Activated B cell treated with CpG ODN at 0.5 μM for 24 hours (primary cell): ENCODE measurements around the gene NTN3. TPM values are rescaled to one million over a fixed set of nuclear protein-coding genes. Genes with fewer than 3 reads are reported as not detected.

Experiments
- ATAC-seq: fragments of 200-7000 bp; cut with Tn5 transposase; one replicate; pipeline ENCODE4 v1.10.0; 2021; ENCODE audit warnings: low read depth, mild to moderate bottlenecking, moderate library complexity
- CTCF ChIA-PET: fragments of 350-600 bp; sonication (Branson Sonifier 250); formaldehyde crosslinking; loops from one replicate; lab custom pipeline; 2021; ENCODE audit warnings: antibody characterized with exemption; lab: Charles Lee
- POLR2A ChIA-PET: fragments of 350-600 bp; sonication (Branson Sonifier 250); formaldehyde crosslinking; loops from one replicate; lab custom pipeline; 2021; ENCODE audit warnings: antibody characterized with exemption; lab: Charles Lee
- DNase-seq: peaks from one replicate; pipeline ENCODE4 v3.0.0; 2022
- H3K27ac Mint-ChIP-seq: one replicate; pipeline ENCODE4 v1.8.0; 2020; ENCODE audit warnings: mixed read lengths
- H3K27me3 Mint-ChIP-seq: one replicate; pipeline ENCODE4 v1.8.0; 2021; ENCODE audit warnings: mixed read lengths
- H3K36me3 Mint-ChIP-seq: one replicate; pipeline ENCODE4 v1.8.0; 2021; ENCODE audit warnings: low read depth, mixed read lengths
- H3K4me1 Mint-ChIP-seq: one replicate; pipeline ENCODE4 v1.8.0; 2021; ENCODE audit warnings: mixed read lengths
- H3K4me3 Mint-ChIP-seq: one replicate; pipeline ENCODE4 v1.8.0; 2020; ENCODE audit warnings: mild to moderate bottlenecking, mixed read lengths
- H3K9me3 Mint-ChIP-seq: one replicate; pipeline ENCODE4 v1.8.0; 2020; ENCODE audit warnings: mixed read lengths
- CTCF ChIP-seq: fragments of 200-600 bp; IDR thresholded peaks from one replicate; pipeline ENCODE4 v1.8.0; 2022; ENCODE audit warnings: antibody characterized with exemption, mild to moderate bottlenecking
- intact Hi-C: fragments of 100-400 bp; cut with micrococcal nuclease; formaldehyde crosslinking; loops from one replicate; pipeline ENCODE4 v1.15.1; 2024
- total RNA-seq: library from RNA; stranded (reverse); gene quantifications from 2 replicates; pipeline ENCODE4 v1.2.3, GENCODE V29; 2022

Gene NTN3
- total RNA-seq, 1 donor from 2014 or later, result not detected

DNA sequence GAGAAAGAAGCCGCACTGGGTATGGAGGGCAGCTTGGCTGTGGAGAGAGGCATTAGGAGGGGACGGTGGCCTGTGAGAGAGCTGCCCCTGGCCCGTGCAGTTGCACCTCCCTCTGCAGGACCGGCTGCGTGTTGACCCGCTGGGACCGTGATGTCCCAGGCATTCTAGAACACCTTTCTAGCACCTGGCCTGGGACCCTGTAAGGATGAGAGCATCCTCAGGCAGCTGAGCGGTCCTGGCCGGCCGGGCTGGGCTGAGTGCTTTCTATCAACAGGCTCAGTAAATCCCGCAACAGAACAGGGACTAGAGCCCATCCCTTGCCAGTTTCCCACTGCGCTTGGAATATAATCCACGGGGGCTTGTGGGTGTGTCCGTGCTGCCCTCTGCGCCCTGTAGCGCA lies 18.5 kb downstream of the NTN3 start:
- DNase-seq (no peak), ATAC-seq (no peak)
- ChIA-PET CTCF (interaction anchor here (3.4 kb wide), 1 partner anchor 12 kb away, joined by 17 read pairs; no protein-coding TSS in a partner anchor), POLR2A (interaction anchor here (1.0 kb wide), 1 partner anchor 30 kb away, joined by 3 read pairs; no protein-coding TSS in a partner anchor)
- intact Hi-C loops, result loop anchor here (5.0 kb wide), 1 partner anchor 237 kb away; the partner anchor contains the start of gene ECI1
- no peaks in the 10 kb centered on the region for H3K9me3 Mint-ChIP-seq
- TF ChIP-seq CTCF, result no peak
- H3K27me3 Mint-ChIP-seq, result no peaks in the 10 kb centered on the region
- no peak overlapping the region for H3K27ac Mint-ChIP-seq
- H3K4me1 Mint-ChIP-seq, result peaks cover 23% of the 10 kb centered on the region
- H3K36me3 Mint-ChIP-seq, result no peaks in the 10 kb centered on the region
- H3K4me3 Mint-ChIP-seq, result no peak overlapping the region

DNA sequence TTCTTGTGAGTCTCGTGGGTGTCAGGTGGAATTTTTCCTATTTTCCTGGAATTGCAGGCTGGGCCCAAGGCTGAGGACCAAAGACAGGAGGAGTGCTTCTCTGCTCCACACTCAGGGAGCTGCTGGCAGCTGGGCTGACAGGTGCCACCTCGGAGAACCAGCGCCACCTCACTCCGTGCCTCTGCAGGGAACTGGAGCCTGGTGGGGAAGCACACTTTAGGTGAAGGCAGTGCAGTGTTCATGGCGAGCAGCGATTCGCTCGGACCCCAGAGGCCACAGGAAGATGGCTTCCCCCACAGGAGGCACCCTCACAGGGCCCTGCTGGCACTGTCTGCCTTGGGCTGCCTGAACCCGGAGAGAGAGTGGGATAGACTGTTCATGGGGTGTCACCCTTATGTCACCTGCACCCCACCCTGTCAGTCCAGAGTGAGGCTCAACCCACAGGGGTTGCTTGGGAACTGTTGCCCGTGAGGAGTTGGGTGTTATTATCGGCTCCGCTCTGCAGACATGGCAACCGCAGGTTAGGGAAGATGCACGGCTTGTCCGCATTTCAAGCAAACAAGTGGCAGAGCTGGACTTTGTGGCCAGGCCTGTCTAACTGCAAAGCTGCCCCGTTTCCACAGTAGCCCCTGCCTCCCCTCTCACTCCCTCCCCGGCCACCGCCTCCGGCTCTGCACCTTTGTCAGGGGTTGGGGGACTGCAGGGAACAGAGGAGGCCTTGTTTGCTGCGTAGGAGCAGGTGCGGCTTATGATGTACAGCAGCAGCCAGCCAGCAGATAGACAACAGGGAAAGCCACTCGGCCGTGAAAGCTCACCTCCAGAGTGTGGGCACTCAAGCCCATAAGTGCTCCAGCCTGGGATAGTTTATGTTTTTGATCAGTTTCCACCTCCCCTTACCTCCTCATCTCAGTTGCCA lies 19.4 kb downstream of the NTN3 start:
- H3K27ac Mint-ChIP-seq, result no peak overlapping the region
- no peak for ATAC-seq

GRCh38 chr16:2492292-2492691 lies 21.2 kb downstream of the NTN3 start:
- Mint-ChIP-seq H3K4me3 (no peak overlapping the region), H3K27me3 (no peaks in the 10 kb centered on the region), H3K4me1 (peaks cover 10% of the 10 kb centered on the region), H3K27ac (no peak overlapping the region), H3K9me3 (no peaks in the 10 kb centered on the region), H3K36me3 (peaks cover 8% of the 10 kb centered on the region)
- no peak for DNase-seq
- POLR2A ChIA-PET, result no interaction called here
- TF ChIP-seq CTCF, result no peak
- no peak for ATAC-seq
- CTCF ChIA-PET, result no interaction called here
- intact Hi-C loops, result no loop called here

More for the DNA sequence above, 19.4 kb downstream of the NTN3 start:
- H3K9me3 Mint-ChIP-seq, result no peaks in the 10 kb centered on the region
- no peaks in the 10 kb centered on the region for H3K36me3 Mint-ChIP-seq
- DNase-seq, result no peak
- no peak for TF ChIP-seq CTCF
- ChIA-PET POLR2A (no interaction called here), CTCF (no interaction called here)
- H3K27me3 Mint-ChIP-seq, result no peaks in the 10 kb centered on the region
- no peak overlapping the region for H3K4me3 Mint-ChIP-seq
- intact Hi-C loops, result no loop called here
- H3K4me1 Mint-ChIP-seq, result peaks cover 23% of the 10 kb centered on the region

GRCh38 chr16:2493605-2494004 lies 22.5 kb downstream of the NTN3 start:
- H3K27ac Mint-ChIP-seq, result no peak overlapping the region
- H3K4me3 Mint-ChIP-seq, result no peak overlapping the region
- CTCF ChIA-PET, result no interaction called here
- no peaks in the 10 kb centered on the region for H3K27me3 Mint-ChIP-seq
- no peak for TF ChIP-seq CTCF
- ATAC-seq, result no peak
- H3K9me3 Mint-ChIP-seq, result no peaks in the 10 kb centered on the region
- H3K36me3 Mint-ChIP-seq, result peaks cover 17% of the 10 kb centered on the region
- no peaks in the 10 kb centered on the region for H3K4me1 Mint-ChIP-seq
- DNase-seq, result no peak
- intact Hi-C loops, result no loop called here
- POLR2A ChIA-PET, result no interaction called here

GRCh38 chr16:2494616-2495015 lies 23.5 kb downstream of the NTN3 start:
- no peaks in the 10 kb centered on the region for H3K9me3 Mint-ChIP-seq
- no peaks in the 10 kb centered on the region for H3K4me1 Mint-ChIP-seq
- intact Hi-C loops, result no loop called here
- no peak for DNase-seq
- H3K36me3 Mint-ChIP-seq, result peaks cover 17% of the 10 kb centered on the region
- no peaks in the 10 kb centered on the region for H3K27me3 Mint-ChIP-seq
- ChIA-PET POLR2A (interaction anchor here (0.7 kb wide), 1 partner anchor 20 kb away, joined by 6 read pairs; the partner anchor contains the start of gene TBC1D24), CTCF (no interaction called here)
- TF ChIP-seq CTCF, result no peak
- no peak for ATAC-seq
- no peak overlapping the region for H3K27ac Mint-ChIP-seq
- H3K4me3 Mint-ChIP-seq, result no peak overlapping the region
